Activated CD4-positive, alpha-beta T cell treated with anti-CD3 and anti-CD28 coated beads, Interleukin-2, amount 50 U/mL, for 4 hours (primary cell): ENCODE data around the gene TRIM37.
"Not testable (repeated sequence)": the region's sequence is repeated elsewhere in the genome, so short reads cannot be mapped to it uniquely, and the experiment has no call there.

Experiments used
- DNase-seq, 2 experiments: peaks; one replicate each; pipeline ENCODE4 v3.0.0-alpha.2; 2020

Gene TRIM37, protein sequence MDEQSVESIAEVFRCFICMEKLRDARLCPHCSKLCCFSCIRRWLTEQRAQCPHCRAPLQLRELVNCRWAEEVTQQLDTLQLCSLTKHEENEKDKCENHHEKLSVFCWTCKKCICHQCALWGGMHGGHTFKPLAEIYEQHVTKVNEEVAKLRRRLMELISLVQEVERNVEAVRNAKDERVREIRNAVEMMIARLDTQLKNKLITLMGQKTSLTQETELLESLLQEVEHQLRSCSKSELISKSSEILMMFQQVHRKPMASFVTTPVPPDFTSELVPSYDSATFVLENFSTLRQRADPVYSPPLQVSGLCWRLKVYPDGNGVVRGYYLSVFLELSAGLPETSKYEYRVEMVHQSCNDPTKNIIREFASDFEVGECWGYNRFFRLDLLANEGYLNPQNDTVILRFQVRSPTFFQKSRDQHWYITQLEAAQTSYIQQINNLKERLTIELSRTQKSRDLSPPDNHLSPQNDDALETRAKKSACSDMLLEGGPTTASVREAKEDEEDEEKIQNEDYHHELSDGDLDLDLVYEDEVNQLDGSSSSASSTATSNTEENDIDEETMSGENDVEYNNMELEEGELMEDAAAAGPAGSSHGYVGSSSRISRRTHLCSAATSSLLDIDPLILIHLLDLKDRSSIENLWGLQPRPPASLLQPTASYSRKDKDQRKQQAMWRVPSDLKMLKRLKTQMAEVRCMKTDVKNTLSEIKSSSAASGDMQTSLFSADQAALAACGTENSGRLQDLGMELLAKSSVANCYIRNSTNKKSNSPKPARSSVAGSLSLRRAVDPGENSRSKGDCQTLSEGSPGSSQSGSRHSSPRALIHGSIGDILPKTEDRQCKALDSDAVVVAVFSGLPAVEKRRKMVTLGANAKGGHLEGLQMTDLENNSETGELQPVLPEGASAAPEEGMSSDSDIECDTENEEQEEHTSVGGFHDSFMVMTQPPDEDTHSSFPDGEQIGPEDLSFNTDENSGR

DNA sequence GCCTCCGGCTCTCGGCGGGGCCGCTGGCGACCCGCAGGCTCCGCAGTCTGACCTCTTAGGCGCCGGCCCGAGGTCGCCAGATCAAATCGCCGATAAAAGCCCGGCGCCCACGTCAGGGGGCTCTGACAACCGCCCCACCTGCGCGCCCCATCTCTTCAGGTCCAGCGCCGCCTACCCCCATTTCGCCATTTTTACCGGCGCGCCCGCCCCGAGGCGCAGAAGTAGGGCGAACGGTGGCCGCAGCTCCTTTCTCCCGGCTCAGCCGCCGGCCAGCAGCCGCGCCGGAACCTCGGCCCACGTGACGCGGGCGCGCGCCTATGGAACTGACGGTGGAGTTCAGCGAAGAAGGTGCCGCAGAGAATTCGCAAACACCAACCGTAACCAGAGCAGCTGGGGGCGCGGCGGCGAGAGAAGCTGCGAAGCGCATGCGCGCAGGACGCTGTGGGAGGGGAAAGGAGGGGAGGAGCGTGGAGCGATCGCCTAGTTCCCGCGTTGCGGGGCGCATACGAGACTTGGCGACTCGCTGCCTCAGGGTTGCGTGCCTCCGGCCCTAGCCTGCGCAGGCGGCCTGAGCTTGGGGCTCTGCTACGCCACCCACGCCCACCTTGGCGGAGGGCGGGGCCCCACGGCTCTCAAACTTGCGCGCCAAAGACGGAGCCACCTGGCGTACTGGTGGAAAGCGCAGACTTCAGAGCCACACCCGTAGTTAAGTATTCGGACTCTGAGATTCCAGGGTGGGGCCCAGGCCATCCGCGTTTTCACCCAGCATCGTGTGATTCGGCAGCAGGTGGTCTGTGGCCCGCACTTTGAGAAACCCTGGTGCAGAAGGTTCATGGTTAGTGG is at the start of gene TRIM37:
TSS of gene TRIM37 (minus strand) at position 418 of the 843 bp plus-strand sequence. CDS start 419 bp downstream, outside the sequence.
- peak; percentile 97 to 98 for DNase-seq

DNA sequence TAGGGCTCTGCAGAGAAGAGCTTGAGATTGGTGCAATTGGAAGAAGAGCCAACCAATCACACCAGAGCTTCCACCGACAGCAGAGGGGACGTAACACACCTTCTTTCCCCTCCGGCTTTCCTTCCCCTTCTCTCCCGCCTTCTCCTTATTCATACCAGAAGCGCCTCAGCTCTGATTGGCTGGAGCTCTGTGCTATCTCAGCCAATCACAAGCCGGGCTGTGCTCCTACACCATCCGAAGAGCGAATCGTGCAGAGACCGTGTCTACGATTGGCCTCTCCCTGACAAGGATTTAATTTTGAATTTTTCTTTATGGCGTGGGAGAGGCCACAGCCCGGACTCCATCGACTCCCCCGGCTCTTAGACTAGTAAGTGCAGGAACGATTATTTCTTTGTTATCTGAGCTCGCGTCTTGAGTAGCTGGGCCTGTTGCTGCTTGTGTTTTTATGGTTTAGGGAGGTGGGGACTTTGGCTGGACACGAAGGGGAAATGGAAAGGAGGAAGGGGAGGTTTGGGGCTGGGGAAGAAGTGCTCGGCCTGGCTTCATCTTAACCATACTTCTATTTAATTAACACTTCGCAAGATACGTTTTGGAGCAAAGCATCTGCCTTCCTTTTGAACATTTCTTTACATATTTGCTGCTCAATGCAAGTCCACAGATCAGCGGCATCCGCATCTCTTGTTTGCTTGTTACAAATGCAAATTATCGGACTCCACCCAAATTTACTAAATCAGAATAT is 48.9 kb upstream of the TRIM37 start, which contains the start of gene PRR11:
TSS of gene PRR11 (plus strand) at position 308 of the 739 bp plus-strand sequence. CDS start 14,007 bp downstream, outside the sequence.
- peak; percentile 85 to 89 for DNase-seq

DNA sequence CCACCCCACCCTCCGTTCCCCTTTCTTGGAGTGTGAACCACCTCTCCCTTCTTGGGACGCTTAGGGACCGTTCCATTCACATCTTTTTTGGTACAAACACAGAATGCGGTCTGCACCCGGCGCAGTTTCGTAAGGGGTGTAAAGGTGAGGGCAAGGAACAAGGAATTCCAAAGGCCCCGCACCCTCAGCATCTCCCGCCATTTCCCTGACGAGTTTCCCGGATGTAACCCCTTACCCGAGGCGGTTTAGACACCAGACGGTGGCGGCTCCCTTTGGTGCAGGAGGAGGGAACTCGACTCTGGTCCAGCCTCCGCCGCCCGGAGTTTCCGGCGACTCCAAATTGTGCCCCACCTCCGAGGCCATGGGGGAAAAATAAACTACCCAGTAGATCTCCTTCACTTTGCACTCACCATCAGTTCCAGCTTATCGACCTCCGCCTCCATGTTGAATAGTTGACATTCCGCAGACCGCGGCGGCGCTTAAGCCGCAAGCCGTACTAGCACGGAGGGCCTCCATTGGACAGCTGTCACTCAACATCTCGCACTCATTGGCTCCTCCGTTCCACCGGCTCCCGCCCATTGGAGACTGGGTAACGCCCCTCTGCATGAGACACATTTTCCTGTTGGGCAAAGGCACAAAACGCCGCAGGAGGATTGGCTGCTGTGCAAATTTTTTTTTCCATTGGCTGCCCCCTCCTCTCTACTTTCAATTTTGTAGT is 48.2 kb upstream of the TRIM37 start, which contains the start of gene SKA2:
TSS of gene SKA2 (minus strand) at position 466 of the 718 bp plus-strand sequence. CDS start at position 443, 23 bp downstream.
- DNase-seq = peak; percentile 96 to 97

DNA sequence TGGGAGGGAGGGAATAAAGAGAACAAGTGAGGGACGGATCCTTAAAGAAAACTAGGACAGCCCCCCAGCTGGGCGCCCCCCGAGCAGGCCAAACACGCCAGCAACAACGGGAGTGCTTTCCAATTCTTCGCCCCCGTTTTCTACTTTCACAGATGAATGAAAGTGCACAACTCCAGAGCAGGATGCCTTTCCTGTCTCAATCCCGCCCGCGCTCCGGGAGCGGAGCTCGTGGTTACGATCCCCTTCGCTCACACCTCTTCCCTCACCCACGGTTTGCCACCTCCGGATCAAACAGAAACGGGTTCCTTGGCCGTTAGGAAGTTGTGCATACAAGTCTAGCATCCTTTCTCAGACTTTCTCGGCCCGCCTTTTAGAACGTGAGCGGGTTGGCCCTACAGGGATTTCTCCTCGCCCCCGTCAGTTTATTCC is 47.6 kb upstream of the TRIM37 start:
- peak; percentile 11 to 15 for DNase-seq

DNA sequence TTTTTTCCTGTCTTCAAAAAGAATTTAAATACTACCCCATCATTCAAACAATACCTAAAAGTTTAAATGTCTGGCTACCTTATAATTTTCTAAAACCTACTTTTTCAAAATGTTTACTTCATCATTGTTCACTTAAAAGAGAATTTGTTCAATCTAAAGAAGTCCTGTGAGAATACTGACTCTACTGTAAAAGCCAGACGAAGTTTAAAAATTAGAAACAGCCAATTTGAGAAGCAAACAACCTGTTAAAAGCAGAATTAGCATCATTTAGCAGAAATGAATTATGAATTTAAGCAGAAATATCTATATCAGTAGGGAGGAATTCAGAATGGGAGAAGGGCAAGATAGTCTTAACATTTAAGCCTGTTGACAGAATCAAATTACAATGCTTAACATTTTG is 46.2 kb upstream of the TRIM37 start:
- DNase-seq = no peak

DNA sequence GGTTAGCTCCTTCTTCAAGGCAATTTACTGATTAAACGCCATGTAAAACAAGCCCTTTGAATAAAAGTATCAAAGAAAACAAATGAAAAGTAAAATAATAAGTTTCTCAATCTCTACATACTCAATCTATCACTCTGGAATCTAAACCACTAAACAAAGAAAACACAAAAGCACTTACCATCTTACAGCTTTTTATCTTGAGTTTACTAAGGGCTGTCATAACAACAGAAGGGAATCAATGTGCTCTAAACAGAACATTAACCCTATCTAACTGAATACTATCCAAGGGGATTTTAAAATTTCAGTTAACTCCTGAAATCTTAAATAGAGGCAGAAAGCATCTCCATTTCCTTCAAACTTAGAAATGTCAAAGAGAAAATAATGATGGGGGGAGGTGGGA is 44.9 kb upstream of the TRIM37 start:
- DNase-seq = no peak

DNA sequence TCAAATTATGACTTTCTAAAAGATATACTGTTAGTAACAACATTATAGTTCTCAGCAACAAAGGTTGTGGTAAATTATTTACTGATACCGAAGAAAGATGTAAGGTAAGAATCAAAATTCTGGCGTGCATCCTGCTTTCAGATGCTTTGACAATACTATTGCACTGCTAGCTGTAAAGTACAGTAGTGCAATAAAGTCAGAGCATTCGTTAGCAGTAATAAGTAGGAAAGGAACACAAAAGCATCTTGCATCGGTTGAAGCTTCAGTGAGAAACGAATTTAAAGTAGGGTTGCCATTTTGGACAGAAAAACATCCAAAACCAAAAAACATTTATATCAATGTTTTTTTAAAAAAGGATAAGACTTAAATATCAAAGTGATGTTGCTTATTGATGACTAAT is 44.3 kb upstream of the TRIM37 start:
- DNase-seq = no peak

DNA sequence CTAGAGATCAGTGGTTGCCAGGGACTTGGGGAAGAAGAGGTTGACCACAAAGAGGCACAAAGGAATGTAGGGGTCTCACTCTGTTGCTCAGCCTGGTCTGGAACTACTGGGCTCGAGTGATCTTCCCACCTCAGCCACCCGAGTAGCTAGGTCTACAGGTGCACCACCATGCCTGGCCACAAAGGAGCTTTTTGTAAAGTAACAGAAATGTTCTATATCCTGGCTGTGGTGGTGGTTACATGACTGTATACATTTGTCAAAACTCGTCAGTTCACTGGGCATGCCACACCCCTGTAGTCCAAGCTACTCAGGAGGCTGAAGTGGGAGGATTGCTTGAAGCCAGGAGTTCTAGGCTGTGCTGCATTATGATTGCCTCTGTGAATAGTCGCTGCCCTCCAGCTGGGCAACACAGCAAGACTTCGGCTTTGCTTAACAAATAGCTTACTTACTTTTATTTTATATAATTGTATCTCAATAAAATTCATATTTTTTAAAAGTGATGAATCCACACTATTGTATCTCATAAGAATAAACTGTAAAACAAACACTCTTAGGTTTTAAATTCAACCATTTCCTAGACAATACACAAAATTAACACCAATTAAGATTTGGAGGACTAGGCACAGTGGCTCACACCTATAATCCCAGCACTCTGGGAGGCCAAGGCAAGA is 43.3 kb upstream of the TRIM37 start:
- DNase-seq = no peak

DNA sequence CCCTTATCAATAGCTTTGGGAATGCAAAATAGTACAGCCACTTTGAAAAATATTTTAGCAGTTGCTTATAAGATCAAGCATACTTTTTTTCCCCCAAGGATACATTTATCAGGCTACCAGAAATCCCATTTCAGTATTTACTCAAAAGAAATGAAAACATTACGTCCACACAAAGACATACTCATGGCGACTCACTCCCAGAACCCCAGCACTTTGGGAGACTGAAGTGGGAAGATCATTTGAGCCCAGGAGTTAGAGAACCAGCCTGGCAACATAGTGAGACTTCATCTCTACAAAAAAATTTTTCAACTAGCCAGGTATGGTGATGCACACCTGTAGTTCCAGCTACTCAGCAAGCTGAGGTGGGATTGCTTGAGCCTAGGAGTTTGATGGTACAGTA is 42.4 kb upstream of the TRIM37 start:
- no peak for DNase-seq

DNA sequence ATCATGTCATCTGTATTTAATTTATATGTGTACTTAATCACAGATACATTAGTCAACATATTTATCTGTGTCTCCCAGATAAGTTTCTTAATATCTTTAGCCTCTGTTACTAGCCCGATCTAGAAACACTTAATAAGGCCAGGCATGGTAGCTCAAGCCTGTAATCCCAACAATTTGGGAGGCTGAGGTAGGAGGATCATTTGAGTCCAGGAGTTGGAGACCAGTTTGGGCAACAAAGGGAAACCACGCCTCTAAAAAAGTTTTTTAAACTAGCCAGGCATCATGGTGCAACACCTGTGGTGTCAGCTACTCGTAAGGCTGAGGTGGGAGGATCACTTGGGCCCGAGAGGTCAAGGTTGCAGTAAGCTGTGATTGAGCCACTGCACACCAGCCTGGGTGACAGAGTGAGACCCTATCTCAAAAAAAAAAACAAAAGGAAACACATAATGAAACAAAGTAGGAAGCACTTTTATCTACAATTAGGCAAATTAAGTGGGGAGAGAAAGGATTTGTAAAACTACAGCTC is 39.0 kb upstream of the TRIM37 start:
- DNase-seq = no peak

DNA sequence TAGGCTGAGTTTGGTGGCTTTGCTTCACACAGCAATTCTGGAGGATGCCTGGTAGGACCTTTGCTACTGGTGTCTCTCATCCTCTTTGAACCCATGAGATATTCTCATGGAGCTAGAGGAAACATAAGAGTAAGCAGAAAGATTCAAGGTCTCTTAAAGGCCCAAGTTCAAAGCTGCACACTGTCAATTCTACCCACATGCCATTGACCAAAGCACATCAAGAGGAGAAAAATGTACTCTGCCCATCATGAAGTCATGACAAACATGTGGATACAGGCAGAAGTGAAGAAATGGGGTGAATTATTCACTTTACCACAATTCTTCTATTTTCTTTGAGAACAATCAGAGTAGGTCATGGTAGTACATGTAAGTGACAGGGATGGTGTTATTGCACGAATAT is 35.2 kb upstream of the TRIM37 start:
- no peak for DNase-seq

DNA sequence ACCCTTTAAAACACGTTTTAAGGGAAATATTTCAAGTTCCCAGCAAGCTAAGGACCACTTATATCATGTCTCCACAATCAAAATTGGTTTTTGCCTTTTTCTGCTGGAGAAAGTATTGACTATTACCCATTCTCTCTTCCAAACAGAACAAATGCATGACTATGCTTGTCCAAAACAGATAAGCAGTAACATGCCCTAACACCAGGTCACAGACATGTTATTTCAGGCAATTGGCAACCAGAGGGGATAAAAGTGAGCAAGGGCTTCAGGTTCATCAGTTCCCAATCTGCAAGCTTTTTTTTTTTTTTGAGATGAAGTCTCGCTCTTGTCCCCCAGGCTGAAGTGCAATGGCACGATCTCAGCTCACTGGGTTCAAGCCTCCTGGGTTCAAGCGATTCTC is 33.3 kb upstream of the TRIM37 start:
- DNase-seq = no peak

DNA sequence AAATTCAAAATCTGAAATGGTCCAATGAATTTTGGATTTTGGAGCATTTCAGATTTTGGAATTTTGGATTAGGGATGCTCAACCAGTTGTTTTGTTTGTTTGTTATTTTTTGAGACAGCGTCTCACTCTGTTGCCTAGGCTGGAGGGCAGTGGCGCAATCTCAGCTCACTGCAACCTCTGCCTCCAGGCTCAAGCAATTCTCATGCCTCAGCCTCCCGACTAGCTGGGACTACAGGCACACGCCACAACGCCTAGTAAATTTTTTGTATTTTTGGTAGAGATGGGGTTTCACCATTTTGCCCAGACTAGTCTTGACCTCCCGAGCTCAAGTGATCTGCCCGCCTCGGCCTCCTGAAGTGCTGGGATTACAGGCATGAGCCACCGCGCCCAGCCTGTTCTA is 31.7 kb upstream of the TRIM37 start:
- DNase-seq = not testable (repeated sequence)

DNA sequence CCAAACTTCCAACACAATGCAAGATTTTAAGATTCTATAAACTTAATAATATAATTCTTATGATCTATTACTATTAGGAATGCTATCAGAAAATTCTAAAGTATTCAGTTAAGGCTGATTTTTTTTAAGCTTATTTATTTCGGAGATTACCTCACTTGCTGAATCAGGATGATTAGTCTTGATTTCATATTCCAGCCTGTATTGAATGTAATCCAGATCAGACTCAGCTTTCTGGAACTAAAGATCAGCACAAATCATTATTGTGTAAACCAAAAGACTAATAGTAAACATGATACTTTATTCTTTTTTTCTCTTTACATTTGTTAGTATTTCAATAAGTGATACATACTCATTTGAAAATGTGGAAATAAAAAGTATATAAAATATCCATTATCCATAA is 24.5 kb upstream of the TRIM37 start:
- DNase-seq = no peak

DNA sequence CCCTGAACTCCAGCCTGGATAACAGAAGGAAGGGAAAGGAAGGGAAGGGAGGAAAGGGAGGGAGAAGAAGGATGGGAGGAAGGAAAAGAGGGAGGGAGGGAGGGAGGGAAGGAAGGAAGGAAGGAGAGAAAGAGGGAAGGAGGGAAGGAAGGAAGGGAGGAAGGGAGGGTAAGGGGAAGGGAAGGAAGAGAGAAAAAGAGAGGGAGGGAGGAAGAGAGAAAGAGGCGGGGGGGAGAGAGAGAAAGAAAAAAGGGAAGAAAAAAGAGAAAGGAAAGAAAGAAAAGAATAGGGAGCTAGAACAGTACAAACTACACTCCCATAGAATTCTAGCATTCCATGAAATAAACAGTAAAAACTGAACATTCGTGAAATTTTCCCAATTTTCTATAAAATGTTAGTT is 23.1 kb upstream of the TRIM37 start:
- no peak for DNase-seq

DNA sequence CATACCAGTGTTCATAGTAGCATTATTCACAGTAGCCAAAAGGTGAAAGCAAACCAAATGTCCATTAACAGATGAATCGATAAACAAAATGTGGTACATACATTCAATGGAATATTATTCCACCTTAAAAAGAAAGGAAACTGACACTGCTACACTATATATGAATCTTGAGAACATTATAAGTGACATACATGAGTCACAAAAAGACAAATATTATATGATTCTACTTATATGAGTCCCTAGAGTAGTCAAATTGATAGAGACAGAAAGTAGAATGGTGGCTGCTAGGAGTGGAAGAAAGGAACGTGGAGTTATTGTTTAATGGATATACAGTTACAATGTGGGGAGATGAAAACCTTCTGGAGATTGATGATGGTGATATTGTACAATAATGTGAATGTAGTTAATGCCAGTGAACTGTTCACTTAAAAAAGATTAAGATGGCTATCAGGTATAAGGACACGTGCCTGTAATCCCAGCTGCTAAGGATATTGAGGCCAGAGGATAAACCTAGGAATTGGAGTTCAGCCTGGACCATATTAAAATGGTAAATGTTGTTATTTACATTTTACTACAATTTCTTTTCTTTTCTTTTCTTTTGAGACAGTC is 20.2 kb upstream of the TRIM37 start:
- DNase-seq = no peak

DNA sequence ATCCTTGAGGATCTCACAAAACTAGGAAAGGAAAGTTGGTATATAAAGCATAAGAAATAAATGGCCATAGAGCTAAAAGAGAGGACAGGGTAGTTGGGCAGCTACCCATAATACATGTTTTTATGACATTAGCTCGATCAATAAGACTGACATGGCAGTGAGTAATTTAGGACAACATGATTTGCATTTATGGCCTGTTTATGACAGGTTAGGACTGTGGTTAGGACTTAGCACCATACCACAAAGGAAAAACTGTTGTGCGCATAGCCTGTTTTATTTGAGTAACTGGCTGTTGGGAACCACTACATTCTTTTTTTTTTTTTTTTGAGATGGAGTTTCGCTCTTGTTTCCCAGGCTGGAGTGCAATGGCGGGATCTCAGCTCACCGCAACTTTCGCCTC is 18.0 kb upstream of the TRIM37 start:
- DNase-seq = no peak

DNA sequence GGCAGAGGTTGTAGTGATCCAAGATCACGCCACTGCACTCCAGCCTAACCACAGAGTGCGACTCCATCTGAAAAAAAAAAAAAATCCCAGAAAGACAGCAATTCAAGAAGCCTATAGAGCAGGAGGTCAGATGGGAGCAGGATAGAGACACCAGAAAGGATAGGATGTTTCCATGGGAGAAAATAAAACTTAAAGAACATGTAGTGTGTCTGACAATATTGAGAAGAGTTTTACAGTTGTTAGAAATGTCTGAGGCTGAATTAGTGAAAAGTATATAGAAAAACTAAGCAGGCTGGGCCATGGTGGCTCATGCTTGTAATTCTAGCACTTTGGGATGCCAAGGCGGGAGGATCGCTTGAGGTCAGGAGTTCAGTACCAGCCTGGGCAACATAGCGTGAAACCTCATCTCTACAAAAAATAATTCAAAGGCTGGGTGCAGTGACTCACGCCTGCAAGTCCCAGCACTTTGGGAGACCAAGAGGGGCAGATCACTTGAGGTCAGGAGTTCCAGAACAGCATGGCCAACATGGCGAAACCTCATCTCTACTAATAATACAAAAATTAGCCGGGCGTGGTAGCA is 15.3 kb upstream of the TRIM37 start:
- DNase-seq = no peak

DNA sequence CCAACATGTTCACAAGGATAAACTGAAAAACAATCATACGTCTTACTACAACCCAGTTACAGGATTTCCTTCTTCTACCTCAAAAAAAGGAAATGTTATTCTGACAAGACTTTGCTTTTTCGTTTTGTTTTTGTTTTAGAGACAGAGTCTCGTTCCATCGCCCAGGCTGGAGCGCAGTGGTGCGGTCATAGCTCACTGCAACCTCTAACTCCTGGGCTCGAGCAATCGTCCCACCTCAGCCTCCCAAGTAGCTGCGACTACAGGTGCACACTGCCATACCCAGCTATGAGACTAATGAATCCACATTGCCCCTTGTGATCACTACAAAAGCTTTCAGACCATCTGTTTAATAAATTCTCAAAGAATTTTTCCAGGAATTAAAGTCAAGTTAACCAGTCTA is 8.8 kb upstream of the TRIM37 start:
- DNase-seq = no peak
